Measurements from ENCODE around the gene CXXC1. TPM values are rescaled to one million over a fixed set of nuclear protein-coding genes. Genes with fewer than 3 reads are reported as not detected.

The CXXC1 gene
- total RNA-seq: 100 to 1,000 TPM in 1 of 2 donors, 10 to 100 TPM in 1; 92.5 to 103 TPM

- DNase-seq (peak; percentile 95 to 98), ATAC-seq (replicated peaks in 1 of 2) (peak; percentile 91 to 92)
- Mint-ChIP-seq H3K27ac (peak within 1 kb of the TSS; percentile 93), H3K27me3 (ENCODE audit: low read depth) (no peaks in the 10 kb centered on the region), H3K4me3 (peak within 1 kb of the TSS; percentile 92 to 97), H3K4me1 (ENCODE audit: low read depth) (peaks cover 34% of the 10 kb centered on the region), H3K9me3 (no peaks in the 10 kb centered on the region), H3K36me3 (ENCODE audit: insufficient read depth in 2 of 2) (peaks cover 9 to 17% of the 10 kb centered on the region in 2 donors)
Observed at GRCh38 chr18:50287441-50288347, at the start of gene CXXC1. CXXC1 (minus strand) TSS chr18:50287692; CDS start chr18:50287589, 103 bp downstream.

GRCh38 chr18:50334546-50335152 is 47.2 kb upstream of the CXXC1 start:
- Mint-ChIP-seq H3K27ac (no peak overlapping the region), H3K4me3 (no peak overlapping the region), H3K27me3 (ENCODE audit: low read depth) (peaks cover 17% of the 10 kb centered on the region), H3K4me1 (ENCODE audit: low read depth) (no peaks in the 10 kb centered on the region), H3K9me3 (no peaks in the 10 kb centered on the region), H3K36me3 (ENCODE audit: insufficient read depth in 2 of 2) (no peaks in the 10 kb centered on the region)
- ATAC-seq (replicated peaks in 1 of 2): no peak
- DNase-seq: no peak

GRCh38 chr18:50331691-50332090 is 44.2 kb upstream of the CXXC1 start:
- no peak overlapping the region for H3K27ac Mint-ChIP-seq
- no peaks in the 10 kb centered on the region for H3K36me3 Mint-ChIP-seq (ENCODE audit: insufficient read depth in 2 of 2)
- no peak for DNase-seq
- no peaks in the 10 kb centered on the region for H3K9me3 Mint-ChIP-seq
- H3K4me1 Mint-ChIP-seq (ENCODE audit: low read depth): no peaks in the 10 kb centered on the region
- ATAC-seq (replicated peaks in 1 of 2): no peak
- H3K27me3 Mint-ChIP-seq (ENCODE audit: low read depth): peaks cover 11% of the 10 kb centered on the region
- H3K4me3 Mint-ChIP-seq: no peak overlapping the region

- no peak overlapping the region for H3K4me3 Mint-ChIP-seq
- H3K36me3 Mint-ChIP-seq (ENCODE audit: insufficient read depth in 2 of 2): no peaks in the 10 kb centered on the region
- ATAC-seq (replicated peaks in 1 of 2) (no peak), DNase-seq (no peak)
- H3K27me3 Mint-ChIP-seq (ENCODE audit: low read depth): peaks cover 6% of the 10 kb centered on the region
- no peaks in the 10 kb centered on the region for H3K9me3 Mint-ChIP-seq
- no peaks in the 10 kb centered on the region for H3K4me1 Mint-ChIP-seq (ENCODE audit: low read depth)
- no peak overlapping the region for H3K27ac Mint-ChIP-seq
Observed at GRCh38 chr18:50330176-50330575, 42.7 kb upstream of the CXXC1 start.

GRCh38 chr18:50327983-50328382 is 40.5 kb upstream of the CXXC1 start:
- Mint-ChIP-seq H3K4me1 (ENCODE audit: low read depth) (no peaks in the 10 kb centered on the region), H3K27ac (no peak overlapping the region), H3K4me3 (no peak overlapping the region), H3K36me3 (ENCODE audit: insufficient read depth in 2 of 2) (no peaks in the 10 kb centered on the region), H3K9me3 (no peaks in the 10 kb centered on the region), H3K27me3 (ENCODE audit: low read depth) (peaks cover 6% of the 10 kb centered on the region)
- DNase-seq (no peak), ATAC-seq (replicated peaks in 1 of 2) (no peak)

- Mint-ChIP-seq H3K4me3 (peak overlapping the region; percentile 15 to 75), H3K36me3 (ENCODE audit: insufficient read depth in 2 of 2) (no peaks in the 10 kb centered on the region), H3K4me1 (ENCODE audit: low read depth) (peaks cover 13% of the 10 kb centered on the region), H3K9me3 (no peaks in the 10 kb centered on the region), H3K27me3 (ENCODE audit: low read depth) (no peaks in the 10 kb centered on the region), H3K27ac (no peak overlapping the region)
- no peak for DNase-seq
- ATAC-seq (replicated peaks in 1 of 2): no peak
Observed at GRCh38 chr18:50320719-50321118, 33.2 kb upstream of the CXXC1 start.

- ATAC-seq (replicated peaks in 1 of 2): no peak
- Mint-ChIP-seq H3K36me3 (ENCODE audit: insufficient read depth in 2 of 2) (no peaks in the 10 kb centered on the region), H3K4me1 (ENCODE audit: low read depth) (peaks cover 4% of the 10 kb centered on the region), H3K27me3 (ENCODE audit: low read depth) (peaks cover 14% of the 10 kb centered on the region), H3K4me3 (no peak overlapping the region), H3K27ac (no peak overlapping the region), H3K9me3 (no peaks in the 10 kb centered on the region)
- no peak for DNase-seq
Observed at GRCh38 chr18:50315100-50315871, 27.8 kb upstream of the CXXC1 start.

- H3K36me3 Mint-ChIP-seq (ENCODE audit: insufficient read depth in 2 of 2): no peaks in the 10 kb centered on the region
- no peaks in the 10 kb centered on the region for H3K4me1 Mint-ChIP-seq (ENCODE audit: low read depth)
- H3K27me3 Mint-ChIP-seq (ENCODE audit: low read depth): peaks cover 14% of the 10 kb centered on the region
- no peak overlapping the region for H3K27ac Mint-ChIP-seq
- DNase-seq (no peak), ATAC-seq (replicated peaks in 1 of 2) (no peak)
- no peak overlapping the region for H3K4me3 Mint-ChIP-seq
- H3K9me3 Mint-ChIP-seq: no peaks in the 10 kb centered on the region
Observed at GRCh38 chr18:50313873-50314460, 26.5 kb upstream of the CXXC1 start.

GRCh38 chr18:50313031-50313607 is 25.6 kb upstream of the CXXC1 start:
- DNase-seq (no peak), ATAC-seq (replicated peaks in 1 of 2) (no peak)
- no peak overlapping the region for H3K27ac Mint-ChIP-seq
- no peak overlapping the region for H3K4me3 Mint-ChIP-seq
- H3K9me3 Mint-ChIP-seq: no peaks in the 10 kb centered on the region
- H3K36me3 Mint-ChIP-seq (ENCODE audit: insufficient read depth in 2 of 2): no peaks in the 10 kb centered on the region
- no peaks in the 10 kb centered on the region for H3K4me1 Mint-ChIP-seq (ENCODE audit: low read depth)
- H3K27me3 Mint-ChIP-seq (ENCODE audit: low read depth): peaks cover 14% of the 10 kb centered on the region

- no peak for ATAC-seq (replicated peaks in 1 of 2)
- Mint-ChIP-seq H3K4me1 (ENCODE audit: low read depth) (peaks cover 6% of the 10 kb centered on the region), H3K27me3 (ENCODE audit: low read depth) (peaks cover 14% of the 10 kb centered on the region), H3K9me3 (no peaks in the 10 kb centered on the region), H3K36me3 (ENCODE audit: insufficient read depth in 2 of 2) (no peaks in the 10 kb centered on the region), H3K27ac (no peak overlapping the region), H3K4me3 (no peak overlapping the region)
- DNase-seq: no peak
Observed at GRCh38 chr18:50312296-50313030, 25.0 kb upstream of the CXXC1 start.

GRCh38 chr18:50311650-50312049 is 24.2 kb upstream of the CXXC1 start:
- Mint-ChIP-seq H3K27me3 (ENCODE audit: low read depth) (peaks cover 14% of the 10 kb centered on the region), H3K36me3 (ENCODE audit: insufficient read depth in 2 of 2) (no peaks in the 10 kb centered on the region), H3K9me3 (no peaks in the 10 kb centered on the region), H3K4me1 (ENCODE audit: low read depth) (peaks cover 13% of the 10 kb centered on the region), H3K27ac (no peak overlapping the region), H3K4me3 (no peak overlapping the region)
- ATAC-seq (replicated peaks in 1 of 2) (no peak), DNase-seq (no peak)

GRCh38 chr18:50310080-50310479 is 22.6 kb upstream of the CXXC1 start:
- Mint-ChIP-seq H3K4me3 (no peak overlapping the region), H3K9me3 (peaks cover 0 to 3% of the 10 kb centered on the region in 2 donors), H3K27me3 (ENCODE audit: low read depth) (peaks cover 13% of the 10 kb centered on the region), H3K4me1 (ENCODE audit: low read depth) (peaks cover 13% of the 10 kb centered on the region), H3K27ac (no peak overlapping the region), H3K36me3 (ENCODE audit: insufficient read depth in 2 of 2) (peaks cover 0 to 6% of the 10 kb centered on the region in 2 donors)
- DNase-seq (no peak), ATAC-seq (replicated peaks in 1 of 2) (no peak)

Measured in activated T-cell treated with anti-CD3 and anti-CD28 coated beads, Interleukin-2, amount 50 U/mL, for 72 hours (primary cell).